IPS-18a (cell line): Measurements from ENCODE around the gene GASK1B.

ENCODE experiments used
- H3K27ac ChIP-seq: one replicate; pipeline ENCODE4 v1.5.1; 2013; ENCODE audit warnings: low read length
- H3K27me3 ChIP-seq: one replicate; pipeline ENCODE4 v1.6.1; 2013; ENCODE audit warnings: mild to moderate bottlenecking, low read length; ENCODE audit not compliant: control insufficient read depth, insufficient read depth
- H3K36me3 ChIP-seq: one replicate; pipeline ENCODE4 v1.6.1; 2013; ENCODE audit warnings: low read depth, low read length; ENCODE audit not compliant: control insufficient read depth
- H3K4me1 ChIP-seq: one replicate; pipeline ENCODE4 v1.6.1; 2013; ENCODE audit warnings: low read depth, low read length; ENCODE audit not compliant: control insufficient read depth
- H3K4me3 ChIP-seq: one replicate; pipeline ENCODE4 v1.5.1; 2013; ENCODE audit warnings: low read length
- H3K9ac ChIP-seq: one replicate; pipeline ENCODE4 v1.6.1; 2013; ENCODE audit warnings: mild to moderate bottlenecking, low read length, moderate library complexity
- H3K9me3 ChIP-seq: one replicate; pipeline ENCODE4 v1.6.1; 2013; ENCODE audit warnings: low read depth, low read length; ENCODE audit not compliant: control insufficient read depth

GASK1B gene

DNA sequence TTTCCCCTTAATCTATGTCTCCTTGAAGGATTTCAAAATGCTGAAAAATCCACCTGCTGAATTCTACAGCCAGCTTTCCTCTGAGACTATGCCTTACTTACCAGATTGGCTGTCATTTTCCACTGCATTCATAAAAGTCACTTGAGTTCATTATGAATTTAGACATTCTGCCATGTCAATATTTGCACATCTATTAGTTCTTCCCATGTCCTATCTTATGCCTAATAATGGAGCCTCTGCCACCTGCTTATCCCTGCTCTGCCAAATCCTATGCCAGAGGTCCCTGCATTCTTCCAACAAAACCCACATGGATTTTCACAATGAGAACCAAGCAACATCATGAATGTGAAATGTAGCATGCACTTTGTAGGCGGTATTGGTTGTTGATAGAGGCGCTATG, 42.6 kb downstream of the GASK1B start:
- Histone ChIP-seq H3K27ac (no peak overlapping the region), H3K9ac (no peak overlapping the region), H3K4me1 (no peaks in the 10 kb centered on the region), H3K27me3 (no peaks in the 10 kb centered on the region), H3K4me3 (no peak overlapping the region), H3K9me3 (no peaks in the 10 kb centered on the region), H3K36me3 (no peaks in the 10 kb centered on the region)

DNA sequence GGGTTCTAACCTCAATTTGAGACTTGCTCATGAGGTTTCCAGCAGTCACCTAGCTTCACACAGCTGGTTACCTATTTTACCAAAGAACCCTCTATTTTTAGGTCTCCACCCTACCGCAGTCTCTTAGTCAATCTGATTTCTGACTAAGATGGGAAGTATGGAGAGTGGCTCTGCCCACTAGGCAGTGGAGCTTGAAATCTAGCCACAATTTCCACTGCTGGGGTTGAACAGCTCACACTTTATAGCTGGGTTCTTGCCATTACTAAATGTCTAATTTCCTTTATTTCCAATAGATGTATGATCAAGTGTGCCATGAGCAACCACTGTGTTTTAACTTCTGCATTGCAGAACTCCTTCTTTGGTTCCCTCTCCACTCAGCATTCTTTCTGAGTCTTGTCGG, 43.1 kb downstream of the GASK1B start:
- Histone ChIP-seq H3K36me3 (no peaks in the 10 kb centered on the region), H3K9me3 (no peaks in the 10 kb centered on the region), H3K27me3 (no peaks in the 10 kb centered on the region), H3K4me3 (no peak overlapping the region), H3K27ac (no peak overlapping the region), H3K9ac (no peak overlapping the region), H3K4me1 (no peaks in the 10 kb centered on the region)

- Histone ChIP-seq H3K9ac (no peak overlapping the region), H3K9me3 (no peaks in the 10 kb centered on the region), H3K27me3 (no peaks in the 10 kb centered on the region), H3K36me3 (no peaks in the 10 kb centered on the region), H3K27ac (no peak overlapping the region), H3K4me3 (no peak overlapping the region), H3K4me1 (no peaks in the 10 kb centered on the region)
These were observed 44.3 kb downstream of the GASK1B start for GRCh38 chr4:158128540-158128939.

GRCh38 chr4:158125310-158125709, 47.5 kb downstream of the GASK1B start:
- Histone ChIP-seq H3K9me3 (no peaks in the 10 kb centered on the region), H3K36me3 (no peaks in the 10 kb centered on the region), H3K27me3 (no peaks in the 10 kb centered on the region), H3K4me3 (no peak overlapping the region), H3K9ac (no peak overlapping the region), H3K4me1 (no peaks in the 10 kb centered on the region), H3K27ac (no peak overlapping the region)
